ENCODE measurements around the gene GINS2.

DNA sequence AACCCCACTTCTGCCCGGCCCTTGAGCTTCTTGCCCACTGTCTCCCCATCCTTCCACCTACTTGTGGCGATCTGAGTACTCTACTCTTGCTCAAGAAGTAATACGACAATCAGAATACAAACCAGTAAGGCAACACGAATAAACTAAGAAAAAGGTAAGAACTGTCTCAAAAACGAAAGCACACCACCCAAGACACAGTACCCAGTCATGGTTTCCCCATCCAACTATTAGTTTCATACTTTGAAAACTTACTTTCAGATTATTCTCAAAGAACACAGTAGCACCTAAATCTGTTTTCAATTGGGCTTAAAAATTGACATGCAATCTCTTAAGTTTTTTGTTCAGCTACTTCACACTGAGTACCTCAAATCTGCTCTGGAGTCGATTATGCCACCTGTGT, 13.9 kb downstream of the GINS2 start:
- TF ChIP-seq, protein P1, sequence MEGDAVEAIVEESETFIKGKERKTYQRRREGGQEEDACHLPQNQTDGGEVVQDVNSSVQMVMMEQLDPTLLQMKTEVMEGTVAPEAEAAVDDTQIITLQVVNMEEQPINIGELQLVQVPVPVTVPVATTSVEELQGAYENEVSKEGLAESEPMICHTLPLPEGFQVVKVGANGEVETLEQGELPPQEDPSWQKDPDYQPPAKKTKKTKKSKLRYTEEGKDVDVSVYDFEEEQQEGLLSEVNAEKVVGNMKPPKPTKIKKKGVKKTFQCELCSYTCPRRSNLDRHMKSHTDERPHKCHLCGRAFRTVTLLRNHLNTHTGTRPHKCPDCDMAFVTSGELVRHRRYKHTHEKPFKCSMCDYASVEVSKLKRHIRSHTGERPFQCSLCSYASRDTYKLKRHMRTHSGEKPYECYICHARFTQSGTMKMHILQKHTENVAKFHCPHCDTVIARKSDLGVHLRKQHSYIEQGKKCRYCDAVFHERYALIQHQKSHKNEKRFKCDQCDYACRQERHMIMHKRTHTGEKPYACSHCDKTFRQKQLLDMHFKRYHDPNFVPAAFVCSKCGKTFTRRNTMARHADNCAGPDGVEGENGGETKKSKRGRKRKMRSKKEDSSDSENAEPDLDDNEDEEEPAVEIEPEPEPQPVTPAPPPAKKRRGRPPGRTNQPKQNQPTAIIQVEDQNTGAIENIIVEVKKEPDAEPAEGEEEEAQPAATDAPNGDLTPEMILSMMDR (IDR thresholded peaks at IDR 0.05; ENCODE audit: low read length) = no peak
- no peak for TF ChIP-seq EZH2 (IDR thresholded peaks at IDR 0.05; ENCODE audit: borderline replicate concordance, low read length)

Data from OCI-LY1 (cell line).